Nephron progenitor cell (in vitro differentiated cells): ENCODE results near the gene POLRMT.
"Not testable (repeated sequence)": the region's sequence is repeated elsewhere in the genome, so short reads cannot be mapped to it uniquely, and the experiment has no call there.

Experiments used
- DNase-seq: peaks from one replicate; pipeline ENCODE4 v3.0.0; 2021
- H3K27ac Mint-ChIP-seq: 2 replicates; pipeline ENCODE4 v1.8.0; 2021; ENCODE audit warnings: mild to moderate bottlenecking, moderate library complexity, mixed read lengths
- H3K27me3 Mint-ChIP-seq: 2 replicates; pipeline ENCODE4 v1.8.0; 2021; ENCODE audit warnings: mild to moderate bottlenecking, low read depth, mixed read lengths; ENCODE audit not compliant: poor library complexity
- H3K36me3 Mint-ChIP-seq: 2 replicates; pipeline ENCODE4 v1.8.0; 2021; ENCODE audit warnings: low read depth, mixed read lengths
- H3K4me1 Mint-ChIP-seq: 2 replicates; pipeline ENCODE4 v1.8.0; 2021; ENCODE audit warnings: mixed read lengths
- H3K4me3 Mint-ChIP-seq: 2 replicates; pipeline ENCODE4 v1.8.0; 2021; ENCODE audit warnings: mild to moderate bottlenecking, moderate library complexity, mixed read lengths
- H3K9me3 Mint-ChIP-seq: 2 replicates; pipeline ENCODE4 v1.8.0; 2021; ENCODE audit warnings: mild to moderate bottlenecking, moderate library complexity, mixed read lengths
- CTCF ChIP-seq: fragments of 200-600 bp; sonication (generic); IDR thresholded peaks from 2 replicates; pipeline ENCODE4 v1.5.0; 2021; ENCODE audit warnings: antibody characterized with exemption

POLRMT gene

GRCh38 chr19:633786-634639, 676 bp upstream of the POLRMT start:
- peak overlapping the region; percentile 49 for H3K27ac Mint-ChIP-seq
- H3K4me3 Mint-ChIP-seq, result peak overlapping the region; percentile 93
- DNase-seq, result no peak
- peaks cover 4% of the 10 kb centered on the region for H3K9me3 Mint-ChIP-seq
- TF ChIP-seq CTCF, result no peak
- peaks cover 16% of the 10 kb centered on the region for H3K36me3 Mint-ChIP-seq
- H3K4me1 Mint-ChIP-seq, result peaks cover 43% of the 10 kb centered on the region
- H3K27me3 Mint-ChIP-seq, result peaks cover 24% of the 10 kb centered on the region

- Mint-ChIP-seq H3K4me1 (peaks cover 50% of the 10 kb centered on the region), H3K9me3 (peaks cover 4% of the 10 kb centered on the region), H3K27me3 (peaks cover 10% of the 10 kb centered on the region), H3K36me3 (peaks cover 27% of the 10 kb centered on the region), H3K4me3 (peak overlapping the region; percentile 93), H3K27ac (peak overlapping the region; percentile 99)
- no peak for TF ChIP-seq CTCF
- peak; percentile 73 for DNase-seq
Measured at GRCh38 chr19:632579-633067, 714 bp downstream of the POLRMT start.

GRCh38 chr19:629961-630714, 3.2 kb downstream of the POLRMT start:
- no peak for TF ChIP-seq CTCF
- Mint-ChIP-seq H3K9me3 (no peaks in the 10 kb centered on the region), H3K4me1 (peaks cover 42% of the 10 kb centered on the region), H3K4me3 (no peak overlapping the region), H3K36me3 (peaks cover 35% of the 10 kb centered on the region), H3K27ac (peak overlapping the region; percentile 64), H3K27me3 (no peaks in the 10 kb centered on the region)
- no peak for DNase-seq

GRCh38 chr19:629515-629914, 3.8 kb downstream of the POLRMT start:
- H3K27ac Mint-ChIP-seq, result not testable (repeated sequence)

GRCh38 chr19:628168-628567, 5.2 kb downstream of the POLRMT start:
- Mint-ChIP-seq H3K36me3 (peaks cover 44% of the 10 kb centered on the region), H3K27me3 (no peaks in the 10 kb centered on the region), H3K4me1 (peaks cover 31% of the 10 kb centered on the region), H3K4me3 (no peak overlapping the region), H3K27ac (no peak overlapping the region), H3K9me3 (no peaks in the 10 kb centered on the region)
- peak; percentile 43 for DNase-seq
- no peak for TF ChIP-seq CTCF

More at GRCh38 chr19:629515-629914, 3.8 kb downstream of the POLRMT start:
- DNase-seq, H3K4me3 Mint-ChIP-seq, H3K9me3 Mint-ChIP-seq, H3K27me3 Mint-ChIP-seq: not testable (repeated sequence)
- Mint-ChIP-seq H3K36me3 (peaks cover 35% of the 10 kb centered on the region), H3K4me1 (peaks cover 42% of the 10 kb centered on the region)

- H3K27ac Mint-ChIP-seq, H3K27me3 Mint-ChIP-seq, H3K9me3 Mint-ChIP-seq, DNase-seq, H3K4me3 Mint-ChIP-seq: not testable (repeated sequence)
- Mint-ChIP-seq H3K36me3 (peaks cover 44% of the 10 kb centered on the region), H3K4me1 (peaks cover 21% of the 10 kb centered on the region)
Measured at GRCh38 chr19:626566-626965, 6.8 kb downstream of the POLRMT start.
